HFF-Myc (cell line): Measurements from ENCODE around the gene DGKA.

Source experiments
- DNase-seq: peaks from one replicate; pipeline ENCODE4 v3.0.0-alpha.2; 2011; ENCODE audit warnings: low read depth; ENCODE audit errors: extremely low read depth
- H3K4me3 ChIP-seq: replicated peaks from 2 replicates; pipeline ENCODE4 v1.5.1; 2011; ENCODE audit warnings: low read depth, mild to moderate bottlenecking, control low read depth, low read length
- TF ChIP-seq, protein P1 (sequence below): IDR thresholded peaks from 2 replicates; pipeline ENCODE4 v1.5.1; 2012; ENCODE audit warnings: mild to moderate bottlenecking, low read depth, low read length, control low read depth; ENCODE audit errors: missing control alignments

Gene DGKA

GRCh38 chr12:55931780-55932550 lies 1.0 kb downstream of the DGKA start:
- DNase-seq = no peak
- peak overlapping the region; percentile 68 for H3K4me3 ChIP-seq
- TF ChIP-seq, protein P1, sequence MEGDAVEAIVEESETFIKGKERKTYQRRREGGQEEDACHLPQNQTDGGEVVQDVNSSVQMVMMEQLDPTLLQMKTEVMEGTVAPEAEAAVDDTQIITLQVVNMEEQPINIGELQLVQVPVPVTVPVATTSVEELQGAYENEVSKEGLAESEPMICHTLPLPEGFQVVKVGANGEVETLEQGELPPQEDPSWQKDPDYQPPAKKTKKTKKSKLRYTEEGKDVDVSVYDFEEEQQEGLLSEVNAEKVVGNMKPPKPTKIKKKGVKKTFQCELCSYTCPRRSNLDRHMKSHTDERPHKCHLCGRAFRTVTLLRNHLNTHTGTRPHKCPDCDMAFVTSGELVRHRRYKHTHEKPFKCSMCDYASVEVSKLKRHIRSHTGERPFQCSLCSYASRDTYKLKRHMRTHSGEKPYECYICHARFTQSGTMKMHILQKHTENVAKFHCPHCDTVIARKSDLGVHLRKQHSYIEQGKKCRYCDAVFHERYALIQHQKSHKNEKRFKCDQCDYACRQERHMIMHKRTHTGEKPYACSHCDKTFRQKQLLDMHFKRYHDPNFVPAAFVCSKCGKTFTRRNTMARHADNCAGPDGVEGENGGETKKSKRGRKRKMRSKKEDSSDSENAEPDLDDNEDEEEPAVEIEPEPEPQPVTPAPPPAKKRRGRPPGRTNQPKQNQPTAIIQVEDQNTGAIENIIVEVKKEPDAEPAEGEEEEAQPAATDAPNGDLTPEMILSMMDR = no peak

GRCh38 chr12:55932551-55932910 lies 1.6 kb downstream of the DGKA start:
- no peak for DNase-seq
- H3K4me3 ChIP-seq = peak overlapping the region; percentile 68
- TF ChIP-seq, protein P1 = no peak

GRCh38 chr12:55933169-55933798 lies 2.3 kb downstream of the DGKA start:
- no peak for DNase-seq
- H3K4me3 ChIP-seq = no peak overlapping the region
- TF ChIP-seq, protein P1 = no peak

DNA sequence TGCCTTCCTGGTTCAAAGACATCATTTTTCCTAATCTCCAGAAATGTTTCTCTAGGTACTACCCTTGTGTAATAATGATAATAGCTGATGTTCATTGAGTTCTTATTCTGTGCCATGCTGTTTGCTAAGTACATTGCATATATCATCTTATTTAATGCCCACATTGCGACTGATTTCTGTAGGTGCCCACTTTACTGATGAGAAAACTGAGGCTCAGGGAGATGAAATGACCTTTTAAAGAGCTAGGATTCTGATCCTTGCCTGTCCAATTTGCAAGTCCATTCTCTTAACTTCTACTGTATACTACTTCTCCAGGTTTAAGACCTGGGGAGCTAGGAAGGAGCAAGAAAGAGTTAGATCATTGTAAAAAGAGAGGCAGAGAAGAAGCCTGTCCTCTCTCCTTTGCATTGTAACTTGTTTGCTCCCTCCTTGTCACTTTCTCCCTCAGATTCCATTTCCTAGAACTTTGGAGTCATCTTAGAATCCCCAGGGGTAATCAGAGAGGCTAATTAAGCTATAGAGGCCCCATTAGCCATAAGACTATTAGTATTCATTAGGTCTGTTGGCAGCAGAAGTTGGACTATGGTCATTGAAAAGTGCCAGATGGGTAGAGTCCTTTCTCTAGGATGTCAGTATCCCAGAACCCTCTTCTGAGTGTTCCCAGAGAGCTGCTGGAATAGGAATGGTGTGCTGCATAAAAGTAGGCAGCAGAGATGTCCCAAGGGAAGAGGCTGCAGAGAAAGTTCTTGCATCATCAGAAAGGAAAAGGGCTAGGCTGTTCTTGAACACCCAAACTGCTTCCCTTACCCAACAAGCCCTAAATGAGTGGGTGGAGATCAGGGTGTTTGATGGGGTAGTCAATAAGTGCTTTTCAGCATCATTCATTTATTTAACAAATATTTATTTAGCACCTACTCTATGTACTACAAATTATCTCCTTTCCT lies 3.1 kb downstream of the DGKA start:
- TF ChIP-seq, protein P1 = no peak
- no peak overlapping the region for H3K4me3 ChIP-seq
- DNase-seq = no peak

DNA sequence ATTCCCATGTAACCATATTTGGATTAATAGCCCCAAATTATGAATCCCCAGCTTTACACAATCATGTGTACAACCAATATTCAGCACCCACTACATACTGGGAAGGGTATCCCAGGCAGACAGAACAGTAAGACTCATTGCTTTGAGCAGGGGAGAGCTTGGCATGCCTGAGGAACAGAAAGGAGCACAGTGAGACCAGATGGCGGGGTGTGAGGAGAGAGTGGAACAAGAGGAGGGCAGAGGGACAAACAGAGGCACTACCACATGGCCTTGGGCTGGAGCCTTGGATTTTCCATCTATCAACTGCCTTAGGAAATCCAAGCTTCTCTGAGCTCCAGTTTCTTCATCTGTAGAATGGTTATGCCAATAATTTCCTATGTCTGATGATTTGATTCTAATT lies 3.8 kb downstream of the DGKA start:
- no peak overlapping the region for H3K4me3 ChIP-seq
- TF ChIP-seq, protein P1 = no peak
- no peak for DNase-seq

GRCh38 chr12:55935738-55936151 lies 4.8 kb downstream of the DGKA start:
- TF ChIP-seq, protein P1 = no peak
- no peak overlapping the region for H3K4me3 ChIP-seq
- no peak for DNase-seq
